ENCODE results near the gene RALGPS2. TPM values are rescaled to one million over a fixed set of nuclear protein-coding genes. Genes with fewer than 3 reads are reported as not detected.

Gene RALGPS2
- total and polyA plus RNA-seq, 2 of the 8 experiments (the other 6 are each of a cell fraction or from before 2014, with no cell fraction given) = 6.7 to 38.0 TPM

DNA sequence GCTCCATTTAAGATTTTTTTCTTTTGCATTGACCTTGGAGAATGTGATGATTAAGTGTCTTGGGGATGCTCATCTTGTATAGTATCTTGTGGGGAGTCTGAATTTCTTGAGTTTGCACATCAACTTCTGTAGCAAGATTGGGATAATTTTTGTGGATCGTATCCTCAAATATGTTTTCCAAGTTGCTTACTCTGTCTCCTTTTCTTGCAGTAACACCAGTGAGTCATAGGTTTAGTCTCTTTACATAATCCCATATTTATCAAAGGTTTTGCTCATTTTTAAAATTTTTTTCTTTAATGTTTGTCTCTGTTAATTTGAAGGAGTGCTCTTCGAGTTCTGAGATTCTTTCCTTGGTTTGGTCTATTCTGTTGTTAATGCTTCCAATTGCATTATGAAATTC is 187.6 kb downstream of the RALGPS2 start:
- Histone ChIP-seq H3K4ac (replicated peaks; ENCODE audit: insufficient read length, low read depth, low read length) (no peak overlapping the region), H3K18ac (ENCODE audit: extremely low read depth, low read length) (no peak overlapping the region), H3K79me1 (ENCODE audit: low read depth, low read length) (no peaks in the 10 kb centered on the region), H2BK5ac (ENCODE audit: low read depth, low read length) (no peak overlapping the region), H2BK15ac (ENCODE audit: low read length) (no peak overlapping the region), H2BK12ac (ENCODE audit: low read depth, low read length) (no peak overlapping the region), H4K91ac (replicated peaks; ENCODE audit: insufficient read length, low read length) (no peak overlapping the region), H2BK20ac (ENCODE audit: low read length) (no peak overlapping the region), H4K8ac (ENCODE audit: extremely low read depth, insufficient read depth, low read length) (no peak overlapping the region), H3K56ac (replicated peaks; ENCODE audit: insufficient read length, low read depth, low read length) (no peak overlapping the region), H3K4me1 (replicated peaks in 1 of 4; ENCODE audit: control insufficient read depth in 3 of 4, insufficient read depth in 4 of 4, low read length in 3 of 4) (no peaks in the 10 kb centered on the region), H3K4me3 (ENCODE audit: extremely low read depth in 1 of 4, insufficient read depth in 2 of 4, low read depth in 3 of 4, low read length in 4 of 4) (no peak overlapping the region), H2AFZ (ENCODE audit: low read length) (no peak overlapping the region), H3K14ac (ENCODE audit: insufficient read length) (no peak overlapping the region), H3K79me2 (ENCODE audit: control insufficient read depth in 1 of 2, insufficient read depth in 2 of 2, low read length in 2 of 2) (no peaks in the 10 kb centered on the region), H3K9me3 (ENCODE audit: insufficient read depth in 2 of 2, low read depth in 1 of 2, low read length in 1 of 2) (no peaks in the 10 kb centered on the region), H3K36me3 (ENCODE audit: control insufficient read depth in 2 of 4, insufficient read depth in 4 of 4, low read length in 3 of 4) (peaks cover 0 to 6% (median 3%) of the 10 kb centered on the region in 4 experiments; a peak in 2 of 8 replicates), H2AK5ac (ENCODE audit: low read depth, low read length) (no peak overlapping the region), H3K9ac (replicated peaks in 1 of 4; ENCODE audit: extremely low read depth in 1 of 4, low read depth in 3 of 4, low read length in 3 of 4) (no peak overlapping the region), H3K23me2 (ENCODE audit: low read depth, low read length) (no peaks in the 10 kb centered on the region), H3K23ac (ENCODE audit: insufficient read length) (no peak overlapping the region), H3K27ac (ENCODE audit: low read depth, low read length) (no peak overlapping the region), H3K27me3 (replicated peaks in 1 of 4; ENCODE audit: control insufficient read depth in 3 of 4, extremely low read depth in 1 of 4, insufficient read depth in 3 of 4, low read length in 3 of 4) (no peaks in the 10 kb centered on the region), H4K20me1 (replicated peaks in 1 of 2; ENCODE audit: control insufficient read depth in 1 of 2, insufficient read depth in 2 of 2, low read length in 2 of 2) (no peaks in the 10 kb centered on the region), H4K5ac (ENCODE audit: insufficient read length, low read depth, low read length) (no peak overlapping the region), H3K4me2 (ENCODE audit: insufficient read depth in 1 of 2, low read depth in 2 of 2, low read length in 2 of 2) (no peak overlapping the region), H2BK120ac (replicated peaks; ENCODE audit: low read depth, low read length) (no peak overlapping the region)
- FAIRE-seq (no peak), DNase-seq (ENCODE audit: low read depth in 1 of 2, low spot score in 2 of 2) (no peak)
- CTCF ChIA-PET (ENCODE audit: partially characterized antibody) = interaction anchor here (0.6 to 1.2 kb wide), 3 partner anchors 35 to 370 kb away, joined by 3 to 4 read pairs (median 4); no protein-coding TSS in a partner anchor
- TF ChIP-seq EZH2 (IDR thresholded peaks at IDR 0.05; ENCODE audit: low read depth, low read length, severe bottlenecking) = no peak
- no peak for TF ChIP-seq YY1 (IDR thresholded peaks at IDR 0.05; ENCODE audit: low read depth, low read length)
- no peak for TF ChIP-seq SIN3A (conservative IDR thresholded peaks at IDR 0.05 in 1 of 2, IDR thresholded peaks at IDR 0.05 in 1 of 2; ENCODE audit: low read depth in 1 of 2, low read length in 2 of 2)
- TF ChIP-seq GTF2F1 (IDR thresholded peaks at IDR 0.05; ENCODE audit: borderline replicate concordance, low read depth, low read length) = no peak
- TF ChIP-seq BRCA1 (IDR thresholded peaks at IDR 0.05; ENCODE audit: low read depth, low read length) = no peak
- POLR2A ChIA-PET (ENCODE audit: partially characterized antibody) = no interaction called here
- WGBS, 2 experiments (ENCODE audit: extremely low coverage in 1 of 2, insufficient coverage in 1 of 2, insufficient read length in 1 of 2, insufficient replicate concordance in 2 of 2, low coverage in 1 of 2, low lambda C conversion rate in 2 of 2, missing lambda C conversion rate in 1 of 2) = 90% methylated on average over 2 of the region's 2 CpGs; no CpG with 5 or more reads in 1 of the 2 experiments
